Measurements from ENCODE around the gene NAA10. TPM values are rescaled to one million over a fixed set of nuclear protein-coding genes. Genes with fewer than 3 reads are reported as not detected.
"Not testable (repeated sequence)": the region's sequence is repeated elsewhere in the genome, so short reads cannot be mapped to it uniquely, and the experiment has no call there.

NAA10 gene
- total RNA-seq: 10 to 100 TPM; 60.1 to 66.4 TPM

DNA sequence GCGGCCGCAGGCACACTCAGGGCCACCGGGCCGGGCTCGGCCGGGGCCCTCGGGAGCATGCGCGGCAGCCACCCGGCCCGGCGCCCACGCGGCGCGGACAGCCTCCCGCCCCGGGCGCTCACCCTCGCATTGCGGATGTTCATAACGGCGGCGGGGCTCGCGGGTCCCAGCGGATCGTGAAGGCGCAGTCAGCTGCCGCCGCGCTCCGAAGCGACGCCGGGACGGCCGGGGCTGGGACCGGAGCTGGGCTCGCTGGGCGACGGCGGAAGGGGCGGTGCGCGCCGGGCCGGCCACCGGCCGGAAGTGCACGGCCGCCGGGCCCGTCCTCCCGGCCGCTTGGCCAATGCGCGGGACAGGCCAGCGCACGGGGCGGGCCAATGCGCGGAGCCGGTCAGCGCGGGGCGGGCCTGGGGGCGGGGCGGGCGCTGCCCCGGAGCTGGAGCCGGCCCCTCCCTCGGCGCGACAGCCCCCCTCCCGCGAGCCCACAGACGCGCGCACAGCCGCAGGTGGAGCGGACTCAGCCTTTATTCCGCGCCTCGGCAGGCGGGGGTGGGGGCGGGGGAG lies at the start of gene NAA10:
Gene NAA10, minus strand, starts transcription at position 276 of the 564 bp plus-strand sequence. Its CDS starts 133 bp downstream, at position 143.
- DNase-seq (ENCODE audit: low spot score): no peak
- Histone ChIP-seq H3K9me3 (no peaks in the 10 kb centered on the region), H3K27me3 (replicated peaks; ENCODE audit: insufficient read depth) (no peaks in the 10 kb centered on the region), H3K27ac (peak within 1 kb of the TSS in 1 of 2 donors; percentile 12), H3K4me3 (peak within 1 kb of the TSS; percentile 77), H3K36me3 (peaks cover 6% of the 10 kb centered on the region), H3K4me1 (ENCODE audit: control insufficient read depth in 1 of 2, low read depth in 2 of 2) (peaks cover 3 to 14% of the 10 kb centered on the region in 2 donors)
- peak; percentile 70 for ATAC-seq (ENCODE audit: insufficient number of reproducible peaks, low FRiP score, low read depth)
- TF ChIP-seq, protein P1, sequence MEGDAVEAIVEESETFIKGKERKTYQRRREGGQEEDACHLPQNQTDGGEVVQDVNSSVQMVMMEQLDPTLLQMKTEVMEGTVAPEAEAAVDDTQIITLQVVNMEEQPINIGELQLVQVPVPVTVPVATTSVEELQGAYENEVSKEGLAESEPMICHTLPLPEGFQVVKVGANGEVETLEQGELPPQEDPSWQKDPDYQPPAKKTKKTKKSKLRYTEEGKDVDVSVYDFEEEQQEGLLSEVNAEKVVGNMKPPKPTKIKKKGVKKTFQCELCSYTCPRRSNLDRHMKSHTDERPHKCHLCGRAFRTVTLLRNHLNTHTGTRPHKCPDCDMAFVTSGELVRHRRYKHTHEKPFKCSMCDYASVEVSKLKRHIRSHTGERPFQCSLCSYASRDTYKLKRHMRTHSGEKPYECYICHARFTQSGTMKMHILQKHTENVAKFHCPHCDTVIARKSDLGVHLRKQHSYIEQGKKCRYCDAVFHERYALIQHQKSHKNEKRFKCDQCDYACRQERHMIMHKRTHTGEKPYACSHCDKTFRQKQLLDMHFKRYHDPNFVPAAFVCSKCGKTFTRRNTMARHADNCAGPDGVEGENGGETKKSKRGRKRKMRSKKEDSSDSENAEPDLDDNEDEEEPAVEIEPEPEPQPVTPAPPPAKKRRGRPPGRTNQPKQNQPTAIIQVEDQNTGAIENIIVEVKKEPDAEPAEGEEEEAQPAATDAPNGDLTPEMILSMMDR (IDR thresholded peaks at IDR 0.05): no peak

DNA sequence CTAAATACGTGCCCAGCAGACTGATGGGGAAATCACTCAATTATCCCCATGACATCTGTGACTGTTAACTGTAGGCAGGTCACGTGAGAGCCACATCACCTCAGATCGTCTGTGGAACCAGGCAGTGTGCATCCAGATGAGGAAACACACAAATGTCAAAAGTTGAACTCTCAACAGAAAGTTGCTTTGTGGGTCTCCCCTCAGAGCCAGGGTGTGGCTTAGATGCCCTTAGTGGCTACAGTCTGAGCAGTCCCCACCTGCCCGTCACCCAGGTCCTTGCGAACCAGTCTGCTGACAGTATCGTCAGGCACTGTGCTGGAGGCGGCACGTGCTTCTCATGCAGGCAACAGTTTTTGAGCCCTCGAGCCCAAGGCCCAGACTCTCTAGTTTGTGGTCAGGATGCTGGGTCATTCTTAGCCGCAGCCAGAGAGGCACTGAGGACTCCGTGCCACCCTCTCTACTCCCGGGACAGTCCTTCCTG lies 48.5 kb upstream of the NAA10 start:
- H3K4me3 ChIP-seq: no peak overlapping the region
- no peak for ATAC-seq (ENCODE audit: insufficient number of reproducible peaks, low FRiP score, low read depth)
- peaks cover 0 to 6% of the 10 kb centered on the region in 2 donors for H3K4me1 ChIP-seq (ENCODE audit: control insufficient read depth in 1 of 2, low read depth in 2 of 2)
- H3K27ac ChIP-seq: no peak overlapping the region
- no peak for DNase-seq (ENCODE audit: low spot score)
- H3K36me3 ChIP-seq: no peaks in the 10 kb centered on the region
- H3K9me3 ChIP-seq: no peaks in the 10 kb centered on the region
- TF ChIP-seq, protein P1 (IDR thresholded peaks at IDR 0.05): no peak
- no peaks in the 10 kb centered on the region for H3K27me3 ChIP-seq (replicated peaks; ENCODE audit: insufficient read depth)

DNA sequence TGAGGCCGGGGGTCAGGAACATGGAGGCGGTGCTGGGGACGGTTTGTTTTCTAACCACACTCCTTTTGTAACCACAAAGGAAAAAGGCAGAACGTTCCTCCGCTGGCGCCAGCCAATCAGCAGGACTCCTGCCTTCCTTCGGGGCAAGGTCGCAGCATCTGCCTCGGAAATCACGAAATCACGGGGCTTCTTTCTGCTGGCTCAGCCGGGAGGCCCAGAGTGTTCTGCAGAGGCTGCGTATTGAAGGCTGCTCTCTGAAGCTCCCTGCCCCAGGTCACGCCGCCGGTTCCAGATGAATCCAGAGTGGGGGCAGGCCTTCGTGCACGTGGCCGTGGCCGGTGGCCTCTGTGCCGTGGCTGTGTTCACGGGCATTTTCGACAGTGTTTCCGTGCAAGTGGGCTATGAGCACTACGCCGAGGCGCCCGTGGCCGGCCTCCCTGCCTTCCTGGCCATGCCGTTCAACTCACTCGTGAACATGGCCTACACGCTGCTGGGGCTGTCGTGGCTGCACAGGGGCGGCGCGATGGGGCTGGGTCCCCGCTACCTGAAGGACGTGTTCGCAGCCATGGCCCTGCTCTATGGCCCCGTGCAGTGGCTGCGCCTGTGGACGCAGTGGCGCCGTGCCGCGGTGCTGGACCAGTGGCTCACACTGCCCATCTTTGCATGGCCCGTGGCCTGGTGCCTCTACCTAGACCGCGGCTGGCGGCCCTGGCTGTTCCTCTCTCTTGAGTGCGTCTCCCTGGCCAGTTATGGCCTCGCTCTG lies 47.1 kb upstream of the NAA10 start:
- Histone ChIP-seq H3K9me3 (no peaks in the 10 kb centered on the region), H3K27ac (no peak overlapping the region), H3K4me3 (no peak overlapping the region), H3K4me1 (ENCODE audit: control insufficient read depth in 1 of 2, low read depth in 2 of 2) (peaks cover 0 to 6% of the 10 kb centered on the region in 2 donors), H3K27me3 (replicated peaks; ENCODE audit: insufficient read depth) (no peaks in the 10 kb centered on the region), H3K36me3 (no peaks in the 10 kb centered on the region)
- TF ChIP-seq, protein P1 (IDR thresholded peaks at IDR 0.05): no peak
- no peak for DNase-seq (ENCODE audit: low spot score)
- no peak for ATAC-seq (ENCODE audit: insufficient number of reproducible peaks, low FRiP score, low read depth)

DNA sequence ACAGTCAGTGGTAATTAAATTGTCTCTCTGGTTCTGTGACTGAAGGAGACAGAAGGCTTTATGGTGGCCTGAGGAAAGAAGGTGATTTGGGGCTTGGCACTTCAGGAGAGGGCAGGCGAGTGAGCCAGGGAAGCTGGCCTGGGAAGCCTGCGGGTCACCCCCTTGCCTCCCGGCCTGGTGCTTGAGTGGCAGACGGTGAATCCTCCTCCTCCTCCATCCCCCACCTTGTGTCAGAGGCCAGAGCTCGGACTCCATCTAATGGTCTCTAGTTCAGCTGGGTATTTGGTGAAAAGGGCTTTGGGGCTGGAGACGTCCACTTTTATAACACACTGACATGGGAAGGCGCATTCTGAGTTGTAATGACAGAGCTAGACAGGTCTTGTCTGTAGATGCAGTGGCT lies 46.4 kb upstream of the NAA10 start:
- no peak for DNase-seq (ENCODE audit: low spot score)
- Histone ChIP-seq H3K4me3 (no peak overlapping the region), H3K4me1 (ENCODE audit: control insufficient read depth in 1 of 2, low read depth in 2 of 2) (peaks cover 0 to 6% of the 10 kb centered on the region in 2 donors), H3K27ac (no peak overlapping the region), H3K36me3 (no peaks in the 10 kb centered on the region), H3K27me3 (replicated peaks; ENCODE audit: insufficient read depth) (no peaks in the 10 kb centered on the region), H3K9me3 (no peaks in the 10 kb centered on the region)
- TF ChIP-seq, protein P1 (IDR thresholded peaks at IDR 0.05): no peak
- ATAC-seq (ENCODE audit: insufficient number of reproducible peaks, low FRiP score, low read depth): no peak

DNA sequence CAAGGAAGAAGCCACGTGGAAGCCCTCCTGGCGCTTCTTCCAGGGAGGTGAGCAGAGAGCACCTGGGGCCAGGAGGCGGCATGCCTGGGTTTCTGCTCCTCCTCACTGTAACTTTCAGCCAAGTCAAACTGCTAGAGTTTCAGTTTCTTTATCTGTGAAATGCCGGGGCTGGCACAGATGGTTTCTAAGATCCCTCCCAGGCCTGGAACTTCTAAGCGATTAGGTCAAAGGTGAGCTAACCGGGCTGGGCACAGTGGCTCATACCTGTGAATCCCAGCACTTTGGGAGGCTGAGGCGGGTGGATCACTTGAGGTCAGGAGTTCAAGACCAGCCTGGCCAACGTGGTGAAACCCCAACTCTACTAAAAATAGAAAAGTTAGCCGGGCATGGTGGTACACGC lies 45.6 kb upstream of the NAA10 start:
- H3K27ac ChIP-seq; H3K36me3 ChIP-seq; H3K4me1 ChIP-seq (ENCODE audit: control insufficient read depth in 1 of 2, low read depth in 2 of 2); H3K4me3 ChIP-seq; H3K27me3 ChIP-seq (replicated peaks; ENCODE audit: insufficient read depth); ATAC-seq (ENCODE audit: insufficient number of reproducible peaks, low FRiP score, low read depth); H3K9me3 ChIP-seq; DNase-seq (ENCODE audit: low spot score): not testable (repeated sequence)

Data from thoracic aorta (tissue), 2 donors.